GM19328 (cell line): ENCODE results near the gene PDE4D.
"Not testable (repeated sequence)": the region's sequence is repeated elsewhere in the genome, so short reads cannot be mapped to it uniquely, and the experiment has no call there.

Experiments used
- ATAC-seq: cut with Tn5 transposase; IDR thresholded peaks from one replicate; pipeline ENCODE4 v1.9.1; 2021; ENCODE audit warnings: mild to moderate bottlenecking, moderate library complexity; ENCODE audit not compliant: unreplicated experiment

PDE4D gene

DNA sequence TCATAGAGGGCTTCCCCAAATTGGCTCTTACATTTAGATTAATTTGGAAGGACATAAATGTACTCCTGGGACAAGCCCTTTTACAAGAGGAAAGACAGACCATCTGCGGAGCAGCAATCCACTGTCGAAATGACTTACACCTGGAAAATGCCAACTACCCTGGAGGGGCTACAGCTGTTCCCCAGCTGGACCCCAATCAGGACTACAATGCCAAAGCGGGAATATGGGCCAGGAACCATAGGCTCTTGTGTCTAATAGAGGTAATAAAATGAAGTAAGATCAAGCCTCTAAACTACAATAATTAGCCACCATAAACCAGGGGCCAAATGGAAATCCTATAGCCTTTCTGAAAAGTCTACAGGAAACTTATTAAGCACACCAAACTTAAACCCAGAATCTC, 581.3 kb downstream of the PDE4D start:
- ATAC-seq: no peak

DNA sequence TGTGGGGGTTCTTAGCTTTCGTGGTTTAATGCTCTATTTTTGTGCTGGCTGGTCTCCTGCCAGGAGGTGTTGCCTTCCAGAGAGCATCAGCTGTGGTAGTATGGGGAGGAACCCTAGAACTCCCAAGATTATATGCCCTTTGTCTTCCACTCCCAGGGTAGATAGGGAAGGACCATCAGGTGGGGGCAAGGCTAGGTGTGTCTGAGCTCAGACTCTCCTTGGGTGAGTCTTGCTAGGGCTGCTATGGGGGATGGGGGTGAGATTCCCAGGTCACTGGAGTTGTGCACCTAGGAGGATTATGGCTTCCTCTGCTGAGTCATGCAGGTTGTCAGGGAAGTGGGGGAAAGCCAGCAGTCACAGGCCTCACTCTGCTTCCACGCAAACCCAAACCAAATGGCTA, 584.8 kb downstream of the PDE4D start:
- not testable (repeated sequence) for ATAC-seq

DNA sequence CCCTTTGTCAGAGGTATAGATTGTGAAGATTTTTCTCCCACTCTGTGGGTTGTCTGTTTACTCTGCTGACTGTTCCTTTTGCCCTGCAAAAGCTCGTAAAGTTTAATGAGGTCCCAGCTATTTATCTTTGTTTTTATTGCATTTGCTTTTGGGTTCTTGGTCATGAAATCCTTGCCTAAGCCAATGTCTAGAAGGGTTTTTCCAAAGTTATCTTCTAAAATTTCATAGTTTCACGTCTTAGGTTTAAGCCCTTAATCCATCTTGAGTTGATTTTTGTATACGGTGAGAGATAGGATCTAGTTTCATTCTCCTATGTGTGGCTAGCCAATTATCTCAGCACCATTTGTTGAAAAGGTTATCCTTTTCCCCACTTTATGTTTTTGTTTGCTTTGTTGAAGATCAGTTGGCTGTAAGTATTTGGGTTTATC, 590.2 kb downstream of the PDE4D start:
- not testable (repeated sequence) for ATAC-seq

DNA sequence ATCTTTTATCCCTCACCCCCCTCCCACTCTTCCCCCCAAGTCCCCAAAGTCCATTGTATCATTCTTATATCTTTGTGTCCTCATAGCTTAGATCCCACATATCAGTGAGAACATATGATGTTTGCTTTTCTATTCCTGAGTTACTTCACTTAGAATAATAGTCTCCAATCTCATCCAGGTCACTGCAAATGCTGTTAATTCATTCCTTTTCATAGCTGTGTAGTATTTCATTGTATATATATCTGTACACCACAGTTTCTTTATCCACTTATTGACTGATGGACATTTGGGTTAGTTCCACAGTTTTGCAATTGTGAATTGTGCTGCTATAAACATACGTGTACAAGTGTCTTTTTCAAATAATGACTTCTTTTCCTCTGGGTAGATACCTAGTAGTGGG, 591.0 kb downstream of the PDE4D start:
- ATAC-seq: not testable (repeated sequence)

- ATAC-seq: no peak
Measured at GRCh38 chr5:59301727-59302126, 591.8 kb downstream of the PDE4D start.

GRCh38 chr5:59300930-59301329, 592.6 kb downstream of the PDE4D start:
- no peak for ATAC-seq

DNA sequence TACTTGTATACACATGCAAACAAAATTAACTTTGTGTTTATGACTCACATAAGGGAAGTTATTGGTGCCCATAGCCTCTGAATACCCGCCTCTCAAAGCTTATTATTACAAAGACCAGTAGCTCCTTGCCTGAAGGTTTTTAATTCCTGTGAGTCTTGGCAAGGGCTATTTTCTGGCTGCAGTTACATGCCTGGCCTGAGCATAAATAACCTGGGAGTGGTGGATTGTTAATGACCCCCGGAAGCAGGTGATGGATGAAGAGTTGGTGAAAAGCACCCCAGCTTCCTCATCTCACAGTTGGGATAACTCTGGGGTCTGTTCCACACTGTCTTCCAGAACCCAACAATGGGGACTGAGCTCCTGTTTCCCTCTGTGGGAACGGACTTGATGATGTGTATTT, 594.5 kb downstream of the PDE4D start:
- no peak for ATAC-seq

DNA sequence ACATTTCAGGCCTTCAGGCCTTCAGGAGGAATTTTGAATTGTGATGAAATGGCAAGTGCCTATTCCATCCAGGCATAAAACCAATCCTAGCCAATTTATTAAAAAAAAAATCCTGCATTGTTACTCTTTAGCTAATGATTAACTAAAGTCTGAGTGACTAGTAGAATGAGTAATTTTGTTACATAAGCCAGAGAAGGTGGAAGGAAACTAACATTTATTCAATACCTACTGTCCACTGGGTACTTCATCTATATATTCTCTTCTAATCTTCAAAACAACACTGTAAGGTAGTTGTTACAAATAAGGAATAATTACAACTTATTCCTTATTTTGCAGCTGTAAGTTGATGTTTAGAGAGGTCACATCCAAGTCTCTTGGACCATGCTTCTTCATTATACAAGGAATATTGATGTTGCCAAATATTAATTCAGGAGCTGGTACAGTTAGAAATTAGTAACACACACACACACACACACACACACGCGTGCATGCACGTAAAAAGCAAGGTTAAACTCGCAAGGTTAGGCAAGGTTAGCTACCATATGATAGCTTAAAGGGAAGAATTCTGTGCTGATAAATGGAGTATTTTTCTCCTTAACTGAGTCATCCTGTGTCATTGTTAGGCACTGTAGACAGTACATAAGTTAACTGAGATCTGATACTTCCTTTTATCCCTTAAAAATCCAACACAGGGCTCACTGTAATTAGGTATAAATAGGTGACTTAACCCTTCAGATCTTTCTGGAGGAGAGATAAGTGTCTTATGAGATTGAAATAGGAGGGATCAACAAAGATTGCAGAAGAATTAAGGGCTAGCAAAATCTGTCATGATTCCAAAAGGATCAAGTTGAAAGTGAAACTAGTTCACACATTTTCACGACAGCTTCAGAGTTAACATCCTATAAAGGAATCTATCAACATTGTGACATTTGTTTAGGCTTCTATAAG, 596.9 kb downstream of the PDE4D start:
- ATAC-seq: no peak

- ATAC-seq: no peak
Measured at GRCh38 chr5:59293700-59294099, 599.8 kb downstream of the PDE4D start.

- no peak for ATAC-seq
Measured at GRCh38 chr5:59291941-59292340, 601.6 kb downstream of the PDE4D start.

DNA sequence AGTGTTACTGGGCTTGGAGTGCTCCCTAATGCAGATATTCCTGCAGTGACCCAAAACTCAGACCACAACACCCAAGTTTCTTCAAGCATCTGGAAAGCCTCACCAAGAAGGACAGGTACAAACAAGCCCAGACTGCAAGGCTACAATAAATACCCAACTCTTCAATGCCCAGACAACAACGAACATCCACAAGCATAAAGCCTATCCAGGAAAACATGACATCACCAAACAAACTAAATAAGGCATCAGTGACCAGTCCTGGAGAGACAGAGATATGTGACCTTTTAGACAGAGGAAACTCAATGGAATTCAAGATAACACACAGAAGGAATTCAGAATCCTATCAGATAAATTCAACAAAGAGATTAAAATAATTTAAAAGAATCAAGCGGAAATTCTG, 605.6 kb downstream of the PDE4D start:
- no peak for ATAC-seq

GRCh38 chr5:59287361-59287760, 606.2 kb downstream of the PDE4D start:
- no peak for ATAC-seq

- ATAC-seq: no peak
Measured at GRCh38 chr5:59286510-59286909, 607.0 kb downstream of the PDE4D start.

DNA sequence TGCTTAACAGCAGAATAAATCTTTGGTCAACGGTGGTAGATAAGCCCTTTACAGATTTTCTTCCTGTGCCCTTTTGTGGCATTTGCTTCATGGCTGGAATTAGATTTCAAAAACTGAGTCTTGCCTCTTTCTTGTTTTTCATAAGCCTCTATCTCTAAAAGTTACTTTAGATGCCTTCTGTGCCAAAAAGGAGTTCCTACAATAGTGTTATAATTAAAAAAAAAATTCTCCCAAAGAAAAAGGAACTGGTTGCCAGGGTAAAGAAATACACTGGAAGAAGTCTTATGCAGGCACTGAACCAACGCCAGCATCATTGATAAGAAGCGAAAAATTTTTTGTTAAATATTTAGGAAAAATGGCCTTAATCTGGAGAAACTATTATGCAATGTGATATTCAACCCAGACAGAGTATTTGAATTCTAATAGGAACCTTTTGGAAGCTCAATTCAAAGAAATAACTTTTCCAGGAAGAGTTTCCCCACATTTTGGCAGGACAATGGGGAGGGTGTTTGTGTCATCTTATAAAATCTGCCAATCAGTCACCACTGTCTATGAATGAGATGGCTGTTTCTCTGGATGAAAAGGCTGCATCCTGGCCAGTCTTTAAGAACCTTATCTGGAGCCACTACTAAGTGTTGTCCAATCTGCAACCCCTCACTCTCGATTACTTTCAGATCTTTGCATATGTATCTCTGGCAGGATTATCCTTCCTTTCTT, 608.1 kb downstream of the PDE4D start:
- ATAC-seq: no peak

DNA sequence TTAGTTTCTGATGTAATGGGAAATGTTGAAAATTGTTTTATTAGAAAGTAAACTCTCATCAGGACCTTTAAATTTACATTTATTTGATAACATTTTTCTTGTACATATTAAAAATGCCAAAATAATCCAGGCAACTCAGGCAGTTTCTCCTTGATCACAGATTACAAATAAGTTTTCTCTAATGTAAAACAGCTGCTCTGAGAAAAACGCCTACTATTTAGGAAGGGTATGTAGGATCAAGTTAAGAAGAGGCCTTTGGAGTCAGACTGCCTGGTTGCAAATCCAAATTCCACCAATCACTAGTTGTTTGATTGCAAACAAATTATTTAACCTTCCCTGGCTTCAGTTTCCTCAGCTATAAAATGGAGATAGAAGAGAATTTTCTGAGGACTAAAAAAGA, 610.8 kb downstream of the PDE4D start:
- no peak for ATAC-seq

DNA sequence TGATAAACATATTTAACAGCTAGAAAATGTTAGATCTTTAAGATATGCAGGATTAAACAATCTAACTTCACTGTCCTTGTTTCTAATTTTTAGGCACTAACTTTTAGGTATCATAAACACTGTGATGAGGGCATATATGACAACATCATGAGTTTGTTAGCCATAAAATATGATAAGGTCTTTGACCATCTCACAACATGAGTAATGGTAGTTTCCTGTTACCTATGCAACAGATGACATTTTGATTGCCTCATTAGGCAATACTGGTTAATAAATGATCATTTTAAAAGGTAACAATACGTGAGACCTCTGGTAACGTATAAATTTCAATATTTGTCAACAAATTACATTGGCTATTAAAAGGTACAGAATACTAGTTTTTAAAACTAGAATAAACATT, 613.5 kb downstream of the PDE4D start:
- no peak for ATAC-seq

GRCh38 chr5:59276917-59277372, 616.6 kb downstream of the PDE4D start:
- ATAC-seq: no peak

GRCh38 chr5:59276325-59276675, 617.2 kb downstream of the PDE4D start:
- no peak for ATAC-seq

- ATAC-seq: no peak
Measured at GRCh38 chr5:59275510-59276324, 617.8 kb downstream of the PDE4D start.

- ATAC-seq: no peak
Measured at GRCh38 chr5:59275170-59275509, 618.4 kb downstream of the PDE4D start.

DNA sequence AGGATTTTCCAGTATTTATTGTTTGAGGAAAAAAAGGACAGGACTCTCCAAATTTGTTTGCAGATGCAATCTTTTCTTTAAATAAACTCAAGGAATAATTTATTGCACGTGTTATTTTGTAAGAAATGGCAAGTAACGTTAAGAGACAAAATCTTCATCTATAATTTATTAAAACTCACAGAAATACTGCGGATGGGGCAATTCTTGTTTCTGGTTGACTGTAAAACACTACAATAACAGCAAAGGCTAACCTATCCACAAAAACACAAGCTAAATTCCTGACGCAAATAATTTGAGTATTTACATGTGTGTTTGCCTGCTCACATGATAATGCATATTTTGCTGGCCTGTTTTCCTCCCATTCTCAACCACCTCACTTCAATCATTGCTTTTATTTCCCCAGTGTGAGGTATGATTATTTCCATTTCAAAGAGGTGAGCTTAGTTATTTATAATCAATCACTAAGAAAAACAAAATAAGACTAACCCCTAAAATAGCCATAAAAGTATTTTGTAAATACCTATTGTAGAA, 619.4 kb downstream of the PDE4D start:
- no peak for ATAC-seq
